SK-N-SH (cell line): Measurements from ENCODE around the gene BCAS3. TPM values are rescaled to one million over a fixed set of nuclear protein-coding genes. Genes with fewer than 3 reads are reported as not detected.

ENCODE experiments used
- CTCF ChIA-PET: fragments of 300-600, 350-600 bp; formaldehyde crosslinking; extraction: SDS; loops from one replicate; lab custom pipeline; 2021; lab: Yijun Ruan, JAX
- POLR2A ChIA-PET: fragments of 350-600 bp; sonication (Branson Sonifier 250); formaldehyde crosslinking; extraction: SDS; loops from one replicate; lab custom pipeline; 2020; ENCODE audit warnings: antibody characterized with exemption, inconsistent platforms; lab: Yijun Ruan, JAX
- DNase-seq: peaks from one replicate; pipeline ENCODE4 v3.0.0; 2012
- H2AFZ ChIP-seq: fragments of 200-600 bp; sonication (generic); 2 replicates; pipeline ENCODE4 v1.8.1; 2016; ENCODE audit warnings: antibody characterized with exemption, mild to moderate bottlenecking, low read depth
- H3F3A ChIP-seq: fragments of 200-600 bp; sonication (generic); replicated peaks from 2 replicates; pipeline ENCODE3; 2016; ENCODE audit warnings: antibody characterized with exemption, mild to moderate bottlenecking; ENCODE audit not compliant: insufficient read depth
- H3K27ac ChIP-seq, 2 experiments: fragments of 200-500 bp in 1 of 2; fragments of 200-600 bp in 1 of 2; sonication (Bioruptor generic) in 1 of 2; sonication (generic), shearing (Covaris generic) in 1 of 2; 2 replicates each; pipeline versions ENCODE4 v1.5.1 to v1.6.1; 2014 to 2016; ENCODE audit warnings: low read depth in 2 of 2, inconsistent platforms in 1 of 2, low read length in 1 of 2, mild to moderate bottlenecking in 1 of 2, mixed read lengths in 1 of 2
- H3K27me3 ChIP-seq: fragments of 200-600 bp; sonication (generic), shearing (Covaris generic); 2 replicates; pipeline ENCODE4 v1.6.1; 2016; ENCODE audit warnings: mixed run types; ENCODE audit not compliant: insufficient read depth
- H3K36me3 ChIP-seq, 2 experiments: fragments of 200-500 bp in 1 of 2; fragments of 200-600 bp in 1 of 2; sonication (Bioruptor generic) in 1 of 2; sonication (generic) in 1 of 2; replicated peaks in 1 of 2; 2 replicates each; pipeline versions ENCODE3 to v1.5.1; 2014 to 2016; ENCODE audit warnings: low read length in 1 of 2, mild to moderate bottlenecking in 1 of 2; ENCODE audit not compliant: insufficient read depth in 2 of 2, control insufficient read depth in 1 of 2
- H3K4me1 ChIP-seq, 2 experiments: fragments of 200-500 bp in 1 of 2; fragments of 200-600 bp in 1 of 2; sonication (Bioruptor generic) in 1 of 2; sonication (generic), shearing (Covaris generic) in 1 of 2; 2 replicates each; pipeline versions ENCODE4 v1.5.1 to v1.6.1; 2014 to 2016; ENCODE audit warnings: low read depth in 1 of 2, low read length in 1 of 2, mixed run types in 1 of 2; ENCODE audit not compliant: insufficient read depth in 2 of 2, control insufficient read depth in 1 of 2
- H3K4me2 ChIP-seq: fragments of 200-600 bp; sonication (generic), shearing (Covaris generic); 2 replicates; pipeline ENCODE4 v1.6.1; 2017; ENCODE audit warnings: mixed run types
- H3K4me3 ChIP-seq, 2 experiments: fragments of 200-500 bp in 1 of 2; fragments of 200-600 bp in 1 of 2; sonication (Bioruptor generic) in 1 of 2; sonication (generic), shearing (Covaris generic) in 1 of 2; 2 replicates each; pipeline versions ENCODE4 v1.5.1 to v1.8.1; 2014 to 2016; ENCODE audit warnings: low read depth in 2 of 2, inconsistent platforms in 1 of 2, low read length in 1 of 2, mild to moderate bottlenecking in 1 of 2, mixed read lengths in 1 of 2, moderate library complexity in 1 of 2
- H3K79me2 ChIP-seq: fragments of 200-600 bp; sonication (generic); 2 replicates; pipeline ENCODE4 v1.8.1; 2017; ENCODE audit warnings: mild to moderate bottlenecking; ENCODE audit not compliant: insufficient read depth
- H3K9ac ChIP-seq: fragments of 200-600 bp; sonication (generic); 2 replicates; pipeline ENCODE4 v1.6.1; 2017; ENCODE audit warnings: mixed run types
- H3K9me2 ChIP-seq: fragments of 200-600 bp; sonication (generic); 2 replicates; pipeline ENCODE4 v1.6.1; 2017; ENCODE audit warnings: mixed run types
- H3K9me3 ChIP-seq: fragments of 200-600 bp; sonication (generic); 2 replicates; pipeline ENCODE4 v1.6.1; 2017; ENCODE audit warnings: mixed run types, mild to moderate bottlenecking, moderate library complexity
- H4K20me1 ChIP-seq: fragments of 200-600 bp; sonication (generic); 2 replicates; pipeline ENCODE4 v1.6.1; 2017; ENCODE audit warnings: mild to moderate bottlenecking, mixed run types; ENCODE audit not compliant: insufficient read depth
- EZH2phosphoT487 ChIP-seq: fragments of 200-600 bp; sonication (generic); IDR thresholded peaks from 2 replicates; pipeline ENCODE4 v1.6.1; 2017; ENCODE audit warnings: low read depth, mixed run types, mild to moderate bottlenecking, antibody characterized with exemption, moderate library complexity, borderline replicate concordance
- FOSL2 ChIP-seq: IDR thresholded peaks from 2 replicates; pipeline ENCODE4 v1.4.0; 2012; ENCODE audit warnings: low read depth, mild to moderate bottlenecking, moderate library complexity, borderline replicate concordance
- FOXJ3 ChIP-seq: sonication (generic); formaldehyde crosslinking; IDR thresholded peaks from 2 replicates; pipeline ENCODE4 v1.5.1; 2020; ENCODE audit warnings: mild to moderate bottlenecking, missing genetic modification reagents
- FOXM1 ChIP-seq: IDR thresholded peaks from 2 replicates; pipeline ENCODE4 v1.4.0; 2012; ENCODE audit warnings: low read depth, mild to moderate bottlenecking
- GABPA ChIP-seq: IDR thresholded peaks from 2 replicates; pipeline ENCODE4 v1.4.0; 2012; ENCODE audit warnings: low read depth, mild to moderate bottlenecking
- MAX ChIP-seq: IDR thresholded peaks from 2 replicates; pipeline ENCODE4 v1.4.0; 2012; ENCODE audit warnings: low read depth
- MEF2A ChIP-seq: IDR thresholded peaks from 2 replicates; pipeline ENCODE4 v1.4.0; 2012; ENCODE audit warnings: low read depth, borderline replicate concordance
- NFIC ChIP-seq: IDR thresholded peaks from 2 replicates; pipeline ENCODE4 v1.4.0; 2012; ENCODE audit warnings: borderline replicate concordance
- POLR2AphosphoS5 ChIP-seq: IDR thresholded peaks from 2 replicates; pipeline ENCODE4 v1.6.1; 2012; ENCODE audit warnings: low read depth, low read length
- REST ChIP-seq: IDR thresholded peaks from 2 replicates; pipeline ENCODE4 v1.6.1; 2012; ENCODE audit warnings: mild to moderate bottlenecking, low read depth, low read length, moderate library complexity
- RFX5 ChIP-seq: IDR thresholded peaks from 2 replicates; pipeline ENCODE4 v1.6.1; 2012; ENCODE audit warnings: mild to moderate bottlenecking, improper control_type of control experiment, low read length
- SMC3 ChIP-seq: IDR thresholded peaks from 2 replicates; pipeline ENCODE4 v1.6.1; 2012; ENCODE audit warnings: low read depth, low read length, improper control_type of control experiment
- TAF1 ChIP-seq: IDR thresholded peaks from 2 replicates; pipeline ENCODE4 v1.6.1; 2012; ENCODE audit warnings: low read depth, mild to moderate bottlenecking, low read length, moderate library complexity, borderline replicate concordance
- WGBS: methylation state at CpG from one replicate; pipeline ENCODE4 v1.1.6; 2017; ENCODE audit warnings: low lambda C conversion rate; 5-methylcytosine and 5-hydroxymethylcytosine counted together
- polyA plus RNA-seq, 3 experiments: library from polyadenylated mRNA; depleted of rRNA; stranded (reverse); fragments of >200 nt; gene quantifications; 2 replicates each; pipeline ENCODE4 v1.2.3, GENCODE V29; 2012
- TF ChIP-seq, protein P1 (sequence below): fragments of 150-350 bp; IDR thresholded peaks from 2 replicates; pipeline ENCODE4 v1.6.1; 2016; ENCODE audit warnings: mild to moderate bottlenecking, low read depth, low read length

Gene BCAS3
- polyA plus RNA-seq, 1 of the 3 experiments (the other 2 are of a cell fraction), result 5.9 TPM

GRCh38 chr17:60845012-60845411 lies 167.4 kb downstream of the BCAS3 start (continued):
- TF ChIP-seq RFX5 (no peak), FOSL2 (no peak), FOXM1 (no peak), EZH2phosphoT487 (no peak), FOXJ3 (CRISPR knock-in tag) (no peak), MAX (no peak), GABPA (no peak), REST (no peak)

GRCh38 chr17:60846175-60846574 lies 168.5 kb downstream of the BCAS3 start:
- ChIA-PET CTCF (interaction anchor here (1.0 to 1.6 kb wide), 2 partner anchors 15 to 125 kb away, joined by 3 to 4 read pairs; no protein-coding TSS in a partner anchor), POLR2A (no interaction called here)
- 82% methylated on average over 1 of the region's 1 CpG for WGBS
- no peak overlapping the region for H3K4me2 ChIP-seq
- no peaks in the 10 kb centered on the region for H4K20me1 ChIP-seq
- no peak for TF ChIP-seq POLR2AphosphoS5
- no peak for TF ChIP-seq SMC3
- TF ChIP-seq, protein P1, sequence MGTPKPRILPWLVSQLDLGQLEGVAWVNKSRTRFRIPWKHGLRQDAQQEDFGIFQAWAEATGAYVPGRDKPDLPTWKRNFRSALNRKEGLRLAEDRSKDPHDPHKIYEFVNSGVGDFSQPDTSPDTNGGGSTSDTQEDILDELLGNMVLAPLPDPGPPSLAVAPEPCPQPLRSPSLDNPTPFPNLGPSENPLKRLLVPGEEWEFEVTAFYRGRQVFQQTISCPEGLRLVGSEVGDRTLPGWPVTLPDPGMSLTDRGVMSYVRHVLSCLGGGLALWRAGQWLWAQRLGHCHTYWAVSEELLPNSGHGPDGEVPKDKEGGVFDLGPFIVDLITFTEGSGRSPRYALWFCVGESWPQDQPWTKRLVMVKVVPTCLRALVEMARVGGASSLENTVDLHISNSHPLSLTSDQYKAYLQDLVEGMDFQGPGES, result no peak
- no peak for TF ChIP-seq GABPA
- no peak for TF ChIP-seq MEF2A
- TF ChIP-seq FOXM1, result no peak
- TF ChIP-seq NFIC, result no peak
- no peak for TF ChIP-seq FOSL2
- no peak for TF ChIP-seq TAF1
- no peaks in the 10 kb centered on the region for H3K9me2 ChIP-seq
- H3K4me3 ChIP-seq, result no peak overlapping the region
- H3K79me2 ChIP-seq, result no peaks in the 10 kb centered on the region
- no peaks in the 10 kb centered on the region for H3K27me3 ChIP-seq
- no peak for DNase-seq
- H3K9me3 ChIP-seq, result no peaks in the 10 kb centered on the region
- no peaks in the 10 kb centered on the region for H3F3A ChIP-seq
- no peak overlapping the region for H2AFZ ChIP-seq
- no peak overlapping the region for H3K9ac ChIP-seq
- H3K36me3 ChIP-seq, result no peaks in the 10 kb centered on the region
- H3K4me1 ChIP-seq, result no peaks in the 10 kb centered on the region
- no peak overlapping the region for H3K27ac ChIP-seq
